H1 (cell line): ENCODE results near the gene ZFYVE16. TPM values are rescaled to one million over a fixed set of nuclear protein-coding genes. Genes with fewer than 3 reads are reported as not detected.

Source experiments
- polyA plus RNA-seq, 7 experiments: library from polyadenylated mRNA; depleted of rRNA in 3 of 7; stranded (reverse) in 5 of 7; unstranded in 2 of 7; fragments of >200 nt in 5 of 7; fragments of 200-250 nt in 2 of 7; gene quantifications; 1 replicate in 5 of 7; 2 replicates in 1 of 7; 4 replicates in 1 of 7; pipeline versions ENCODE4 v1.2.1 to v1.2.3, GENCODE V29; 2011 to 2013; ENCODE audit warnings: missing spikeins in 2 of 7, mixed read lengths in 2 of 7
- small RNA-seq: library from polyadenylated mRNA; stranded (forward); fragments of <200 nt; extraction: miRNeasy Mini kit (QIAGEN cat#:217004); gene quantifications from one replicate; pipeline ENCODE3, GENCODE V24; 2013; ENCODE audit not compliant: insufficient read depth
- total RNA-seq: library from RNA; stranded (reverse); fragmentation: NEBNext Ultra II Directional; extraction: Animal tissue kit (Norgen Biotek cat#: 25700); gene quantifications from 2 replicates; pipeline ENCODE4 v1.2.1, GENCODE V29; 2021

The ZFYVE16 gene
- total and polyA plus RNA-seq, 2 of the 8 experiments (the other 6 are each of a cell fraction or from before 2014, with no cell fraction given) = 3.6 to 24.2 TPM

Small RNAs within 50 kb of the gene (small RNA-seq; reads per million reads assigned to genes)
- not detected for gene RNU6-211P

Other genes starting within 250 kb of the ZFYVE16 start
- gene SERINC5, start 152.0 kb upstream of the ZFYVE16 start, total RNA-seq = 144 and 149 TPM in 2 replicates
- gene SERINC5, start 152.0 kb upstream of the ZFYVE16 start, polyA plus RNA-seq (2011; rRNA removed) = 27.2 and 32.2 TPM in 2 replicates
- not detected in 2 replicates for gene SPZ1, start 88.1 kb upstream of the ZFYVE16 start, total RNA-seq
- not detected in 2 replicates for gene SPZ1, start 88.1 kb upstream of the ZFYVE16 start, polyA plus RNA-seq (2011; rRNA removed)
- gene FAM151B, start 80.0 kb downstream of the ZFYVE16 start, total RNA-seq = 0.71 and 1.1 TPM in 2 replicates
- 0.22 and 0.62 TPM in 2 replicates for gene FAM151B, start 80.0 kb downstream of the ZFYVE16 start, polyA plus RNA-seq (2011; rRNA removed)
- gene ANKRD34B, start 162.2 kb downstream of the ZFYVE16 start, total RNA-seq = 5.3 and 6.3 TPM in 2 replicates
- gene ANKRD34B, start 162.2 kb downstream of the ZFYVE16 start, polyA plus RNA-seq (2011; rRNA removed) = 0.91 and 1.5 TPM in 2 replicates
- gene MSH3, start 246.6 kb downstream of the ZFYVE16 start, total RNA-seq = 20.3 and 22.6 TPM in 2 replicates
- 2.5 and 3.6 TPM in 2 replicates for gene MSH3, start 246.6 kb downstream of the ZFYVE16 start, polyA plus RNA-seq (2011; rRNA removed)
- 86.7 and 88.9 TPM in 2 replicates for gene DHFR, start 246.9 kb downstream of the ZFYVE16 start, total RNA-seq
- gene DHFR, start 246.9 kb downstream of the ZFYVE16 start, polyA plus RNA-seq (2011; rRNA removed) = 34.5 and 46.4 TPM in 2 replicates